ENCODE data around the gene FAM221B. TPM values are rescaled to one million over a fixed set of nuclear protein-coding genes. Genes with fewer than 3 reads are reported as not detected.
A peak's percentile ranks its signal among the peaks of the same experiment; 100 is the strongest.

The FAM221B gene
- total and polyA plus RNA-seq, 7 experiments from 2014 or later = 0.32 TPM; not detected in 6

DNA sequence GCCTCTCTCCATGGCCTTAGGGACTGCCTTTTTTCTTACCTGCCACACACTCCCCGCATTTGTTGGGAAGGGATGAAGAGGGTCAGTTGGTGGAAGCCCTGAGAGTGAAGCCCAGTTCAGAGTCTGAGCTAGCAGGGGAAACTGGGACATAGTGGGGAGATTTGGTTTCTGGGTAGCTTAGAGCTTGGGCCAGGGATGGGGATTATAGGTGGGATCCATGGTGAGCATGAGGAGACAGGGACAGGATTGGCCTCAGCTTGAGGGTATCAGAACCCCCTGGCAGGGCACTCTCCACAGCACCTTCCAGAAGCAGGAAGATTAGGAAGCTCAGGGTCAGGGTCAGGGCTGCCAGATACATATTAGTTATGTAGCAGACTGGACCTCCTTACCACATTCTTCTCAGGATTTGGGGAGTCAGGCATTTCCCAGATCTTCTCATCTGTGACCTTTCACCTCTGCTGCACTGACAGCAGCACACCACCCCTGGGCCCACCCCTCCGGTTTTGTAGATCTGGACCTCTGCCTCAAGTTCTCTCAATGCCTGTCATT is 23.8 kb upstream of the FAM221B start:
- Mint-ChIP-seq H3K9me3 (no peaks in the 10 kb centered on the region), H3K27ac (peak overlapping the region in 1 of 9 donors; percentile 48), H3K4me3 (no peak overlapping the region), H3K36me3 (peaks cover 0 to 32% (median 6%) of the 10 kb centered on the region in 5 donors), H3K27me3 (peaks cover 0 to 14% (median 0%) of the 10 kb centered on the region in 5 donors), H3K4me1 (peaks cover 0 to 4% (median under 1%) of the 10 kb centered on the region in 7 donors)
- intact Hi-C loops (cut with micrococcal nuclease) = no loop called here
- Histone ChIP-seq H3K9me3 (ENCODE audit: control insufficient read depth in 2 of 3, low read length in 3 of 3) (no peaks in the 10 kb centered on the region), H3K27ac (ENCODE audit: low read depth, low read length) (no peak overlapping the region), H3K4me1 (ENCODE audit: control insufficient read depth in 2 of 2, insufficient read depth in 2 of 2, low read length in 2 of 2) (no peaks in the 10 kb centered on the region), H3K36me3 (ENCODE audit: control insufficient read depth in 2 of 3, insufficient read depth in 3 of 3, low read length in 3 of 3) (peaks cover 0 to under 1% (median 0%) of the 10 kb centered on the region in 3 experiments), H3K27me3 (ENCODE audit: control insufficient read depth in 2 of 2, insufficient read depth in 2 of 2, low read length in 2 of 2) (no peaks in the 10 kb centered on the region), H3K4me3 (ENCODE audit: low read length) (no peak overlapping the region)
- ChIA-PET POLR2A (no interaction called here), CTCF (no interaction called here)
- no peak for DNase-seq
- no peak for ATAC-seq

DNA sequence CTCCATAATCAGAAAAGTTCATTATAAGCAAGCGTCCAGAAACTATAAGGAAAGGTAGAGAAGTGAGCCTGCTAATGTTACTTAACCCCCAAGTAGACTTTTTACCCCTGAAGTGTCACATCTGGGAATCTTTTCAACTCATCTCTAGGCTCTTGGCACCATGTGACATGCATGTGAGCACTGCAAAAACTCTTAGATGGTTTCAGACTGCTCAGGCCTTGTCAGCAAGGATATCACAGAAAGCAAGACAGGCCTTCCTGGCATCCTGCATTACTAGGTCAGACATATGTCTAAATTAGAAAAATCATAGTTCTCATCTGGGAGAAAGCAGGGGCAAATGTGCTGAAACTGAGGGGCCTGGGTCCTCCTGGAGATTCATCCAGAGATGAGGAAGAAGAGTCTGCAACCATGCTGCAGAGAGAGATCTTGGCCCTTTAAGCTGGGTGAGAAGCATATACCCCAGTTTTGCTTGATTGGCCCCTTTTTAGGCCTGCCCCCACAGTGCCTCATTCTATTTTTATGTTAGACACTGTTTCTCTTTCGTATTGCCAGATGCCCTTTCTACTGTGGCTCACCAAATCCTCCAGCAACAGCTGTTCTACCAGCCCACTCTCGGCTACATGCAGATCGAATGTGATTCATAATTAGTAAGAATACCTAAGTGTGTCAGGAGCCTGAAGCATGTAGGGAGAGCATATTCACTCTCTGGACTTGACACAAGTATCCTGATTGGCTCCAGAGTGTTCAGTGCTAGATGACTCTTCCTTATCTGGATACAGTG is 19.4 kb upstream of the FAM221B start:
- Mint-ChIP-seq H3K36me3 (peaks cover 0 to 32% (median 6%) of the 10 kb centered on the region in 5 donors), H3K27ac (no peak overlapping the region), H3K4me1 (peaks cover 14 to 29% (median 25%) of the 10 kb centered on the region in 7 donors), H3K4me3 (no peak overlapping the region), H3K27me3 (peaks cover 0 to 9% (median 0%) of the 10 kb centered on the region in 5 donors), H3K9me3 (no peaks in the 10 kb centered on the region)
- H3K4me1 ChIP-seq (ENCODE audit: control insufficient read depth in 2 of 2, insufficient read depth in 2 of 2, low read length in 2 of 2) = peaks cover 0 to 19% of the 10 kb centered on the region in 2 donors
- no peak for DNase-seq
- H3K4me3 ChIP-seq (ENCODE audit: low read length) = no peak overlapping the region
- intact Hi-C loops (cut with micrococcal nuclease) = no loop called here
- ChIA-PET POLR2A (interaction anchor here (0.7 to 1.1 kb wide), 2 partner anchors 17 to 60 kb away, joined by 3 read pairs; no protein-coding TSS in a partner anchor), CTCF (no interaction called here)
- no peak overlapping the region for H3K27ac ChIP-seq (ENCODE audit: low read depth, low read length)
- ATAC-seq = no peak
- H3K36me3 ChIP-seq (ENCODE audit: control insufficient read depth in 2 of 3, insufficient read depth in 3 of 3, low read length in 3 of 3) = peaks cover 0 to 8% (median 0%) of the 10 kb centered on the region in 3 experiments
- H3K9me3 ChIP-seq (ENCODE audit: control insufficient read depth in 2 of 3, low read length in 3 of 3) = no peaks in the 10 kb centered on the region
- no peaks in the 10 kb centered on the region for H3K27me3 ChIP-seq (ENCODE audit: control insufficient read depth in 2 of 2, insufficient read depth in 2 of 2, low read length in 2 of 2)

DNA sequence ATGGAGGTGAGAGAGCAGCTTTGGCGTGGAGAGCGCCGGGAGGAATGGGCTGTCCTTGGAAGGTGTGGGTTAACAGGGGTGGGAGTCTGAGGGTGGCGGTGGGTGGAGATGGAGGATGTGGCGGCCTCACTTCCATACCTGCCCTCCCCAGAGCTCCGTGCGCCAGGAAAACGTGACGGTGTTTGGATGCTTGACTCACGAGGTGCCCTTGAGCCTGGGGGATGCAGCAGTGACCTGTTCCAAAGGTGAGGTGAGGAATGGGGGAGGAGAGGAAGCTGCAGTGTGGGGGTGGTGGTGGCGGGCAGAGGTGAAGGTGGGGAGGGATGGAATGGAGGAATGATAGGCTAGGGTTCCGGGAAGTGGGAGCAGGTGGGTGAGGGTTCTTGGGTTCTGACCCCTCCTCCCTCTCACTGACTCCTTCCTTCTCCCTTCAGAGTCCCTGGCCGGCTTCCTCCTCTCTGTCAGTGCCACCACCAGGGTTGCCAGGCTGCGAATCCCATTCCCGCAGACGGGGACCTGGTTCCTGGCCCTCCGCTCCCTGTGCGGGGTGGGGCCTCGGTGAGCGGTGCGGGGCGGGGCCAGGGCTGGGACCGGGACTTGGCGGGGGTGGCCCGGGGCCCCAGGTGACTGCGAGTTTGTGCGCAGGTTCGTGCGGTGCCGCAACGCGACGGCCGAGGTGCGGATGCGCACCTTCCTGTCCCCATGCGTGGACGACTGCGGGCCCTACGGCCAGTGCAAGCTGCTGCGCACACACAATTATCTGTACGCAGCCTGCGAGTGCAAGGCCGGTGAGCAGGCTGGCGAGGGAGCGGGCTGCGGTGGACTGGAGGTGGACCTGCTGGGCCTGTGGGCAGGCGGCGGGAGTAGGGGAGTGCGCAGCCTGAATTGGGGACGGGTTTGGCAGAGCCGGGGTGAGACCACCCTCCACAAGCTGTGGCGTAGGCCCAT is 17.6 kb upstream of the FAM221B start:
- H3K27me3 Mint-ChIP-seq = peaks cover 0 to 4% (median 0%) of the 10 kb centered on the region in 5 donors
- ChIA-PET POLR2A (interaction anchor here (1.0 to 1.9 kb wide), 2 partner anchors 32 to 86 kb away, joined by 3 to 5 read pairs; partner anchors contain the start of gene HINT2), CTCF (interaction anchor here (1.0 kb wide), 1 partner anchor 36 kb away, joined by 4 read pairs; no protein-coding TSS in a partner anchor)
- peak overlapping the region in 8 of 9 donors; percentile 16 to 84 (median 64) for H3K27ac Mint-ChIP-seq
- DNase-seq (no peak), ATAC-seq (no peak)
- peak overlapping the region in 8 of 10 donors; percentile 15 to 62 (median 35) for H3K4me3 Mint-ChIP-seq
- intact Hi-C loops (cut with micrococcal nuclease) = loop anchor here in 1 of 2 donors (1.0 kb wide), 2 partner anchors 17 to 31 kb away; partner anchors contain the start of genes HINT2 and TMEM8B
- Histone ChIP-seq H3K4me1 (ENCODE audit: control insufficient read depth in 2 of 2, insufficient read depth in 2 of 2, low read length in 2 of 2) (peaks cover 0 to 19% of the 10 kb centered on the region in 2 donors), H3K27me3 (ENCODE audit: control insufficient read depth in 2 of 2, insufficient read depth in 2 of 2, low read length in 2 of 2) (no peaks in the 10 kb centered on the region), H3K27ac (ENCODE audit: low read depth, low read length) (no peak overlapping the region), H3K4me3 (ENCODE audit: low read length) (no peak overlapping the region), H3K9me3 (ENCODE audit: control insufficient read depth in 2 of 3, low read length in 3 of 3) (no peaks in the 10 kb centered on the region), H3K36me3 (ENCODE audit: control insufficient read depth in 2 of 3, insufficient read depth in 3 of 3, low read length in 3 of 3) (peaks cover 0 to 8% (median 0%) of the 10 kb centered on the region in 3 experiments)
- peaks cover 0 to 27% (median 6%) of the 10 kb centered on the region in 5 donors for H3K36me3 Mint-ChIP-seq
- peaks cover 14 to 29% (median 26%) of the 10 kb centered on the region in 7 donors for H3K4me1 Mint-ChIP-seq
- no peaks in the 10 kb centered on the region for H3K9me3 Mint-ChIP-seq

DNA sequence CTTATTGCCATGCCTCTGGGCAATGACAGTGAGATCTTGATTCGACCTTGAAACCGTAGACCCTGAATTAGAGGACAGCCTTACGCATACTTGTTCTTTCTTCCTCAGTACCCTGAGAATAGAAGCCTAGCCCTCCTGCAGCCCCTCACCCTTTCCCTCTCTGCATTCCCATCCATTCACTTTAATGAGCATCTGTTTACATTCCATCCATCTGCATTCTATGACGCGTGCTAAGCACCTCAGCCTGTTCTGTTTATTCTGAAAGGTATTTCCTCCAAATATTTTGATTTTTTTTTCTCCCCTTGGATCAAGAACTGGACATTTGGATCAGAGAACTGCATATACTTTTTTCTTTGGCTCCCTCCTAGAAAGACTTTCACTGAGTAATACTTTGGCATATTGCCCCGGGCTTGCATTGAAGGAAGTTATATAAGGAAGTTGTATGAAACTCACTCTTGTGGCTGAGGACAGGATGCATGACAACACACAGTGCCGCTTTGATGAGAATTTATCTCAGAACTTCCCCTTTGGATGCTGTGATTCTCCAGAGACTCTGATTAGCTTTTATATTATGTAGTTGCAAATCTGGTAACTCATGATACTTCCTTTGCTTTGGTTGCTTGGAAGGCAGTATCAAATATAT is 16.2 kb upstream of the FAM221B start:
- H3K36me3 Mint-ChIP-seq = peaks cover 0 to 21% (median 6%) of the 10 kb centered on the region in 5 donors
- Histone ChIP-seq H3K4me3 (ENCODE audit: low read length) (no peak overlapping the region), H3K9me3 (ENCODE audit: control insufficient read depth in 2 of 3, low read length in 3 of 3) (no peaks in the 10 kb centered on the region), H3K4me1 (ENCODE audit: control insufficient read depth in 2 of 2, insufficient read depth in 2 of 2, low read length in 2 of 2) (peaks cover 0 to 19% of the 10 kb centered on the region in 2 donors), H3K36me3 (ENCODE audit: control insufficient read depth in 2 of 3, insufficient read depth in 3 of 3, low read length in 3 of 3) (peaks cover 0 to 8% (median 0%) of the 10 kb centered on the region in 3 experiments), H3K27ac (ENCODE audit: low read depth, low read length) (no peak overlapping the region), H3K27me3 (ENCODE audit: control insufficient read depth in 2 of 2, insufficient read depth in 2 of 2, low read length in 2 of 2) (no peaks in the 10 kb centered on the region)
- H3K27ac Mint-ChIP-seq = peak overlapping the region in 6 of 9 donors; percentile 30 to 77 (median 58)
- no peaks in the 10 kb centered on the region for H3K9me3 Mint-ChIP-seq
- H3K4me1 Mint-ChIP-seq = peaks cover 14 to 30% (median 26%) of the 10 kb centered on the region in 7 donors
- ChIA-PET CTCF (no interaction called here), POLR2A (interaction anchor here (0.5 to 1.9 kb wide), 3 partner anchors 20 to 42 kb away, joined by 3 to 5 read pairs (median 3); partner anchors contain the start of gene HINT2)
- intact Hi-C loops (cut with micrococcal nuclease) = loop anchor here in 1 of 2 donors (1.0 kb wide), 2 partner anchors 15 to 29 kb away; partner anchors contain the start of genes HINT2 and TMEM8B
- H3K4me3 Mint-ChIP-seq = peak overlapping the region in 7 of 10 donors; percentile 4 to 56 (median 21)
- no peaks in the 10 kb centered on the region for H3K27me3 Mint-ChIP-seq
- peak in 7 of 9 donors; percentile 60 to 81 (median 77) for DNase-seq
- ATAC-seq = peak; percentile 90

DNA sequence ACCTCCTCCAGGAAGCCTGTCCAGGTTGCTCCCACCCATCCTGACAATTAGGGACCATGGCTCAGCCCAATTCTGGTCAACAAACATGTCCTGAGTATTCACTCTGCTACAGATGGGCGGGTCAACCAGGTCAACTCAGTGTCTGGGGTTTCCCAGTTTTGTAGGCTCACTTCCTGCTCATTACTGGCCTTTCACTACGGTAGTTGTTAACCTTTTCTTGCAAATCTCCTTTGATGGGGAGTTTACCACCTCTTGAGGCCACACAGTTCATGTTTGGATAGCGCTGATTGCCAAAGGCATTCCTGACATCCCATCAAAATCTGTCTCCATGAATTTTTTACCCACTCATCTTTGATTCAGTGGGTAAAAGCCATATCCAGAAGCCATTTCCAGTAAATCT is 14.3 kb upstream of the FAM221B start:
- Mint-ChIP-seq H3K36me3 (peaks cover 0 to 7% (median under 1%) of the 10 kb centered on the region in 5 donors), H3K9me3 (no peaks in the 10 kb centered on the region), H3K27me3 (no peaks in the 10 kb centered on the region), H3K4me1 (peaks cover 16 to 34% (median 26%) of the 10 kb centered on the region in 7 donors), H3K4me3 (no peak overlapping the region), H3K27ac (no peak overlapping the region)
- no peaks in the 10 kb centered on the region for H3K9me3 ChIP-seq (ENCODE audit: control insufficient read depth in 2 of 3, low read length in 3 of 3)
- DNase-seq (no peak), ATAC-seq (peak; percentile 51)
- H3K36me3 ChIP-seq (ENCODE audit: control insufficient read depth in 2 of 3, insufficient read depth in 3 of 3, low read length in 3 of 3) = peaks cover 0 to 8% (median 0%) of the 10 kb centered on the region in 3 experiments
- ChIA-PET POLR2A (interaction anchor here (0.9 kb wide), 1 partner anchor 14 kb away, joined by 3 read pairs; the partner anchor contains the start of genes FAM221B and TMEM8B), CTCF (no interaction called here)
- H3K27me3 ChIP-seq (ENCODE audit: control insufficient read depth in 2 of 2, insufficient read depth in 2 of 2, low read length in 2 of 2) = no peaks in the 10 kb centered on the region
- H3K4me3 ChIP-seq (ENCODE audit: low read length) = no peak overlapping the region
- intact Hi-C loops (cut with micrococcal nuclease) = no loop called here
- peaks cover 0 to 19% of the 10 kb centered on the region in 2 donors for H3K4me1 ChIP-seq (ENCODE audit: control insufficient read depth in 2 of 2, insufficient read depth in 2 of 2, low read length in 2 of 2)
- H3K27ac ChIP-seq (ENCODE audit: low read depth, low read length) = no peak overlapping the region
